DMS114 treated with DMSO at 0.1 percent for 48 hours (cell line): Measurements from ENCODE around the gene GEMIN2.
"Not testable (repeated sequence)": the region's sequence is repeated elsewhere in the genome, so short reads cannot be mapped to it uniquely, and the experiment has no call there.

Source experiments
- DNase-seq: peaks from one replicate; lab custom pipeline; 2025; ENCODE audit not compliant: unreplicated experiment; lab: John Stamatoyannopoulos, UW

Gene GEMIN2, protein sequence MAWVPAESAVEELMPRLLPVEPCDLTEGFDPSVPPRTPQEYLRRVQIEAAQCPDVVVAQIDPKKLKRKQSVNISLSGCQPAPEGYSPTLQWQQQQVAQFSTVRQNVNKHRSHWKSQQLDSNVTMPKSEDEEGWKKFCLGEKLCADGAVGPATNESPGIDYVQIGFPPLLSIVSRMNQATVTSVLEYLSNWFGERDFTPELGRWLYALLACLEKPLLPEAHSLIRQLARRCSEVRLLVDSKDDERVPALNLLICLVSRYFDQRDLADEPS

DNA sequence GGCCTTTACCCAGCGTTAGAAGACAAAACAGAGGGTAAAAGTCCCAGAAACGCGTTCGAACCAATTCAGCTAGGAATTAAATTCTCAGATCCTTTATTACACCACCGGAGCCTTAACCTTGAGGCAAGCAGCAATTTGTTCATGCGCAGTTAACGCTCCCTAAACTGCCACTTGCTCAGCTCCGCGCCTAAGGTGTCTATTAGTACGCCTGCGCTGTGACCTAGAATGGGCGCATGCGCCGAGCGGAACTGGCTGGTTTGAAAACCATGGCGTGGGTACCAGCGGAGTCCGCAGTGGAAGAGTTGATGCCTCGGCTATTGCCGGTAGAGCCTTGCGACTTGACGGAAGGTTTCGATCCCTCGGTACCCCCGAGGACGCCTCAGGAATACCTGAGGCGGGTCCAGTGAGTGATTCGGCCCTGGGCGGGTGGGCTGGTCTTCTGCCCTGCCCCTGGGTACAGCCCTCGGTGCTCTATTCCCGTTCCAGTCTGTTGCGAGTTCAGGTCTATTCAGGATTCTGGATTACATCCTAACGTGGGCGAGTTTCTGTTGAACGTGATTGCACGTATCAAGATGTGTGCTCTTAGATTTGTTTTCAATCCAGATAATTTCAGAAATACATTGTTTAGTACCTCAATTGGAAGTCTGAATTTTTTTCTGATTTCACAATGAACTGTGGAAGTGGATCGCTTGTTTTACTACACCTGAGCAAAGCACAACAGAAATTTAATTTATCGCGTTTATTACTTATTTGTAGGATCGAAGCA lies at the start of gene GEMIN2:
TSS of gene GEMIN2 (plus strand) at position 251 of the 766 bp plus-strand sequence. CDS start at position 267, 16 bp downstream.
- DNase-seq: peak; percentile 85

DNA sequence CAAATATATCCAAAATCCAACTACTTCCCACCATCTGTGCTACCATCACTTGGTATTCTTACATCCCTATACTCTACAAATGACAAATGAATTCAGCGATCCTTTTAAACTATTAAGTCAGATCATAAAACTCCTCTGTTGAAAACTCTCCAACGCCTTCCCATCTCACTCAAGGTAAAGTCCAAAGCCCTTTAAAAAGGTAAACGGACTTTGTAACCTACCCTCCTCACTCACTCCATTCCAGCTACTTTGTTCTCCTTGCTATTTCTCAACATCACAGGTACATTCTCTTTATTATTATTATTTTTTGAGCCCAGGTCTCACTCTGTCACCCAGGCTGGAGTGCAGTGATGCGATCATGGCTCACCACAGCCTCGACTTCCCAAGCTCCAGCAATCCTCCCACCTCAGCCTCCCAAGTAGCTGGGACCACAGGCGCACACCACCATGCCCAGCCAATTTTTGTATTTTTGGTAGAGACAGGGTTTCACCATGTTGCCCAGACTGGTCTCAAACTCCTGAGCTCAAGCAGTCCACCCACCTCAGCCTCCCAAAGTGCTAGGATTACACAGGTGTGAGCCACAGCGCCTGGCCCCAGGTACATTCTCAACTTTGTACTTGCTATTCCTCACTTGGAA lies 44.8 kb upstream of the GEMIN2 start:
- DNase-seq: not testable (repeated sequence)

DNA sequence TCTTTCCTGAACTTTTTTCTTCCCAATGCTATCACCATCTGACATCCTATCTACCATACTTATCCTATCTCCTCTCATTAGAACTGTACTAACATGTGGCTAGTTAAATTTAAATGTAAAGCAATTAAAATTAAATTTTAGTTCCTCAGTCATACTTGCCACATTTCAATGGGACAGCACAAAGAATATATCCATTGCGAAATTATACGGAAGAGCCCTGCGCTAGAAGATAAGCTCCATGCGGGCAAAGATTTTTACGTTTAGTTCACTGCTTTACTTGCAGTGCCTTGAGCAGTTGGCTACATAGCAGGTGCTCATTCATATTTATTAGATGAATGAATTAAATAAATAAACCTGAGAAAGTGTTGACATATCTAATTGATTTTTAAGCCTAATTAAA lies 44.2 kb upstream of the GEMIN2 start:
- DNase-seq: no peak

DNA sequence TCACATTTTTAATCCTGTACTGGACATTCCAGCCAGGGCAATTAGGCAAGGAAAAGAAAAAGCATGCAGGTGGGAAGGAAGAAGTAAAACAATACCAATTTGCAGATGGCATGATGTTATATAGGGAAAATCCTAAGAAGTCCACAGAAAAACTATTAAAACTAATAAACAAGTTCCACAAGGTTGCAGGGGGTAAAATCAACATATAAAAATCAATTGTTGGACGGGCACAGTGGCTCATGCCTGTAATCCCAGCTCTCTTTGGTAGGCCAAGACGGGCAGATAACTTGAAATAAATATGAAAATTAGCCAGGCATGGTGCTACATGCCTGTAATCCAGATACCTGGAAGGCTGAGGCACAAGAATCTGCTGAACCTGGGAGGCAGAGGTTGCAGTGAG lies 43.0 kb upstream of the GEMIN2 start:
- no peak for DNase-seq

DNA sequence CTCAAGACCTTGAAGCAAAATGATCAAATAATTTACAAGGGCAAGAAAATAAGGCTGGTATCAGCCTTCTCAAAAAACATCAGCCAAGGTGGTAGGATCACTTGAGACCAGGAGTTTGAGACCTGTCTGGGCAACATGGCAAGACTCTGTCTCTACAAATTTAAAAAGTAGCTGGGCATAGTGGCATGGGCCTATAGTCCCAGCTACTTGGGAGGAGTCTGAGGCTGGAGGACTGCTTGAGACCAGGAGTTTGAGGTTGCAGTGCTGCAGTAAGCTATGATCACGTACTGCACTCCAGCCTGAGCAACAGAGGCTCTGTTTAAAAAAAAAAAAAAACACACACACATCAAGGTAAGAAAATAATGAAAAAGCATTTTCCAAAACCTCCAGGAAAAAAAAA lies 33.2 kb upstream of the GEMIN2 start:
- no peak for DNase-seq

DNA sequence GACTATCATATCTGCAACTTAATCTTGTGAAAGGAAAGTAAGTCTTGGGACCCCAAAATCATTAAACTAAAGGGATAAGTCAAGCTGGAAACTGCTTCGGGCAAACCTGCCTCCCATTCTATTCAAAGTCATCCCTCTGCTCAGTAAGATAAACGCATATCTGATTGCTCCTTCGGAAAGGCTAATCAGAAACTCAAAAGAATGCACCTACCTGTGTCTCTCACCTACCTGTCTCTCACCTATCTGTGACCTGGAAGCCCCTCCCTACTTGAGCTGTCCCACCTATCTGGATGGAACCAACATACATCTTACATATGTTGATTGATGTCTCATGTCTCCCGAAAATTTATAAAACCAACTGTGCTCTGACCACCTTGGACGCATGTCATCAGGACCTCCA lies 31.0 kb upstream of the GEMIN2 start:
- DNase-seq: no peak

DNA sequence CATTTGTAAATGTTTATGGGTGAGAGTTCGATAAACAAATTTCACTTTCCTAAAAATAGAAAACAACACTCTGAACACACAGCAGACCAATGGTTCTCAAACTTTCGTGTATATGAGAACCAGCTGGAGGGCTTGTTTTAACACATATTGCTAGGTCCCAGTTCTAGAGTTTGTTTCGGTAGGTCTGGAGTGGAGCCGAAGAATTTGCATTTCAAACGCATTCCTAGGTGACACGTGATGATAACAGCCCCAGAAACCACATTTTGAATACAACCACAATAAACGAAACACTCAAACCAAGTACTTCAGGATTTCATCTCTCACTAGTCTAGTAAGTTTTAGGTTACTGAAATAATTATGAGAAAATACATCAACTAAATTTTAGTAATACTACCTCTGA lies 28.2 kb upstream of the GEMIN2 start:
- DNase-seq: no peak

DNA sequence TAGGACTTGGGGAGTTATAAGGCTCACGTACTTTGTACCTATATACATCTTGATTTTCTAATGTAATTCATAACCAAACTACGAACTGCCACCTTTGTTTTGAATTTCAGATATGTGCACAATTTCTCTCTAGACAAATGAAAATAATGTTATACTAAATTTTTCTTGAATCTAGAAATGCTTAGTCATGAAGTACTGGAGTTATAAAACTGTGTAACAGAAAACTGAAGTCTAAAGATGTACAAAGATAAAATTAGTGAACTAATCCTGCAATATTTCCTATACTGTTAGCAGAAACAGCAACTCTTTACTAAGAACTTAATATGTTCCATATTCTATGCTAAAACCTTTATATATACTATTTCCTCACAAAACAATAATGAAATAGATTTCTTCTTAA lies 26.6 kb upstream of the GEMIN2 start:
- no peak for DNase-seq

DNA sequence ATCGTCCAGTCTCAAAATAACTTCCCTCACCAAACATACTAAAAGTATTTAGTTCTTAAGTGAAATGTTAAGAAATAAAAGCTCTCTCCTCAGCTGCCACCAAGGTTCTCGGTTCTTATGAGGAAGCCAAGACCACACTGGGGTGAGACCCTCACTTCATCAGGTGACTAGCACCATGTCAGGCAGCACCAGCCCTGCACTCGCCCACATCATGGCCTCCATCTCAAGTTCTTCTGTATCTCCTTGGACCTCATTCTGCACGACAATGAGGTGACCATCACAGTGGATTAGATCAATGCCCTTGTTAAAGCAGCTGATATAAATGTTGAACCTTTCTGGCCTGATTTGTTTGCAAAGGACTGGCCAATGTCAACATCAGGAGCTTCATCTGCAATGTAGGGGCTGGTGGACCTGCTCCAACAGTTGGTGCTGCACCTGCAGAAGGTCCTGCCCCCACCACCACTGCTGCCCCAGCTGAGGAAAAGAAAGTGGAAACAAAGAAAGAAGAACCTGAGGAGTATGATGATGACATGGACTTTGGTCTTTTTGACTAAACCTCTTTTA lies 23.5 kb upstream of the GEMIN2 start:
- no peak for DNase-seq

DNA sequence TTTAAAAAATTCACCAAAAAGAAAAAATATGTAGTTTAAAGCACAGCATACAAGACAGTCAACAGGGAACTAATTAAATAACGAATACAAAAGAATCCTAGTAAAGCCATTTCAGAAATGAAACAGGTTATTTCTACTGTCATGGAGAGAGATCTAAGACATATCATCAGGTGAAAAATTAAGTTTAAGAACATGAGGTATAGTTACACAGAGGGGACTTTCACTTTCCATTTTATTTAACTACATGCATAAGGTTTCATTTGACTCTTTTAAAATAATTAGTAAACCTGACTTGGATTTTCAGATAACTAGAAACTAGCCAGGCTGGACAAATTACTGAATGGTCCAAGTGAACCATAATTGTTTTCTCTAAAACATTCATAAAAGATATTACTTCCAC lies 22.4 kb upstream of the GEMIN2 start:
- DNase-seq: no peak

DNA sequence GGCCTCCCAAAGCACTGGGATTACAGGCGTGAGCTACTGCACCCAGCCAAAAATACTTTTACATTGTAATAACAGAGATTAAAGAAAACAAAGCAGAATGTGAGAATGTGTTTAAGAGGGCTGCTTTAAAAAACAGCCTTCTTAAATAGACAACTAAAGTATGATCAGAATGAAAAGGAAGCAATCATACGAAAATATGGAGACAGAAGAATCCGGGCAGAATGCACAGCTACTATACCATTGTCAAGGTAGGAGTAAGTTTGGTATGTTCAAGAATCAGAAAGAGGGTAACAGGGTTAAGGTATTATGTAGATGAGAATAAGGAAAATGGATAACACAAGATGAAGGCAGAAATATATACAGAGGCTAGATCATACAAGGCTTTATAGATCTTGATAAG lies 19.6 kb upstream of the GEMIN2 start:
- no peak for DNase-seq

DNA sequence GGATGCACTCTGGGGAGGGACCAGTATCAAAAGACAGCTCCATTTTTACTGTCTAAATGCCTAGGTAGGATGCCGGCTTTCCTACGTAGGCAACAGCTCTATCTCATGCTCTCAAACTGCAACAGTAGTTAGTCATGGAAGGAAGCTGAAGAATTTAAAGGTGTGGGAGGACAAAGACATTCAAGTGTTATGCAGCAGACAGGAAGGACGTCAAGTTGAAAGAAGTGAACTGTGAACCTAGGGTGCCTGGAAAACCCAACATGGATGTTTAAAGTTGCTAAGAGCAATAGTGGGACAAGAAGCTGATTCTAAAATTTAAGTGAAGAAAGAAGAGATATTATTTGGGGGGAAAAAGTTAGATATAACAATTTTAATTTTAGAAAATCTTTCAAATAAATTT lies 17.0 kb upstream of the GEMIN2 start:
- no peak for DNase-seq

DNA sequence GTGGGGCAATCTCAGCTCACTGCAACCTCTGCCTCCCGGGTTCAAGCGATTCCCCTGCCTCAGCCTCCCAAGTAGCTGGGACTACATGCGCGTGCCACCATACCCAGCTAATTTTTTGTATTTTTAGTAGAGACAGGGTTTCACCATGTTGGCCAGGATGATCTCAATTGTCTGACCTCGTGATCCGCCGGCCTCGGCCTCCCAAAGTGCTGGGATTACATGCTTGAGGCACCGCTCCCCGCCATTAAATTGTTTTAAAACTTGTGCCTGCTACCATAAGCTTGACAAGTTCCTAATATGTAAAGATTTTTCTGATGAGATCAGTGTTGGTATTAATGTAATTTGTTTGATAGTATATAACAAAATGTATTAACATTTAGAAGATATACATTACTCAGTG lies 14.9 kb upstream of the GEMIN2 start:
- DNase-seq: not testable (repeated sequence)

DNA sequence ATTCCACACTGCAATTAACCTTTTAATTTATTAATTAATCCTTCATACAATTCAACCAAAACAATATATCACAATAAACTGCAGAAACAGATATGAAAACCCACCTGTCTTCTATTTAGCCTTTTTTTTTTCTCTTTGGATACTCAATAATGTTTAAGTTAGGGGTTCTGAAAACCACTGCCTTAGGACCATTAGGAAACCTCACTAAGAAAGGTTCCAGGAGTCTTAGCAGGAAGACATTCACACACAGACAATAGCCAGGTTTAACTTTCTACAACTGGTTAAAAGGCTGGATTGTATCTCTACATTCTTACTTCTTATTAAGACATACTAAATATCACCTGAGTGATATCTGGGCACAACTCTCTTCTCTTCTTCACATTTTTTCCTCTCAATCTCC lies 14.4 kb upstream of the GEMIN2 start:
- no peak for DNase-seq

DNA sequence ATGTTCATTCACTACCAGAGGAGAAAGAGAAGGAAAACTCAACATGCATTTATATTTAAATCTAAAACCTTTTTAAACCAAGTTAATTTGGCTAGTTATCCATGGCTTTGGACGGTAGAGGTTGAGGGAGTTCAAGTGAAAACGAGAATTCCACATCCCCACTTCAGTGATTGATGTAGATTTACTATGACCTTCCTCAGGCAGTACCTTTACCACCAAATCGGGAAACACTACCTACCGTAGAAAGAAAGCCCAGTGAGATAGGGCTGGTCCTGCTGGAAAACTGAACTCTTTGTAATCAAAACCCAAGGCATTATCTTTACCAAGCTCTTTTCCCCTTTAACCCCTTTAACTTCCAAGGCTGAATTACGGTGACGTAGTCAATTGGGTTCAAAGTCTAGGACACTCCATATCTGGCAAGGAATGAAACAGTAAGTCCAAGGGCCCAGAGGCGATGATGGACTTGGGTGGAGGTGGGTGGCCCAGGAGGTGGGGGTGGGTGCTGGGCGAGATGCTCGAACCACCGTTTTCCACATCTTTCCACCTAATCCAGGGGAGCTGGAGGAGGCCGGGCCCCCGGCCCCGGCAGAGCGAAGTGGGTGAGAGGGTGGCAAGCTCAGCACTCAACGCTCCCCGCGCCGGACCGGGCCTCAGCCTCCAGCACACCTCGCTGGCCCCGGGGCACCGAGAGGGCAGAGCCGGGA lies 11.7 kb upstream of the GEMIN2 start:
- no peak for DNase-seq

DNA sequence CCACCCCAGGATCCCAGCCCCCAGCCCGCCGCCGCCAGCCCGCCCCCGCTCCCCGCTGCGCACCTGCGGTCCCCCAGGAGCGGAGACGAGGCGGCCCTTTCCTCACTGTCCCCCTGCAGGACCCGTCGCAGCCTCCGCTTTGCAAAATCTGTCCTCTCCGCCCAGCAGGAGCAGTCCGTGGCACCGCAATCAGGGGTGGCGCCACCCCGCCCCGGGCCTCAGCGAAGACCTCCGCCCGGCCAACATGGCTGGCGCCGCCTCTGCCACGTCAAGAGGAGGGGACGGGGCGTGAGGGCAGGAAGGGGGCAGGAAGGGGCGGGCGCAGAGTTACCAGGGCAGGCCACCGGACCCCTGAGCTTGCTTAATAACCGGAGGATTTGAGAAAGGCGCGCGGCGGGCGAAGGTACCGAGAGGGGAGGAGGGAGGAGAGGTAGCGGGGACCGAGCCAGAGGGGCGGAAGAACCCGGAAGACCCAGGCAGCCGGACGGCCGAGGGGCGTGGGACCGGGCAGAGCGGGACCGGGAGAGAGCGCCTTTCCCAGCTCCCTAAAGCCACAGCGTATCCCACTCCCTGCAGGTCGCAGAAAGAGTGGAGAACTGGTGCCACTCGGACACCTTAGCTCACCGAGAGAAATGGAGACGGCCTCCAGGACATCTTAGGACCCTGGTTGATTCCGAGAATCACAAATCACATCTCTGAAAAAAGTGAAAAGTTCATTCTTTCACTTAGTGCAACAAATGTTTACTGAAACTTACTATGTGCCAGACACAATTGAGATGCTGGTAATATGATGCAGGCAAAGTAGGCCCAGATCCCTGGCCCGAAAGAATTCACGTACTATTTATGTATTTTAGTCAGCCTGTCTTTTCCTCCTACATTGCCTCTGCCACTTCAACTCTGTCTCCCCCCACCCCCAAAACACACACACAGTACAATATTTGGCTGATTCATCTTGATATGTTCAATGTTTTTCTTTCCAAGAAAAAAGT lies 10.9 kb upstream of the GEMIN2 start, which contains the start of gene SEC23A:
TSS of gene SEC23A (minus strand) at position 267 of the 989 bp plus-strand sequence. CDS start 7,117 bp downstream, outside the sequence.
- DNase-seq: peak; percentile 63

DNA sequence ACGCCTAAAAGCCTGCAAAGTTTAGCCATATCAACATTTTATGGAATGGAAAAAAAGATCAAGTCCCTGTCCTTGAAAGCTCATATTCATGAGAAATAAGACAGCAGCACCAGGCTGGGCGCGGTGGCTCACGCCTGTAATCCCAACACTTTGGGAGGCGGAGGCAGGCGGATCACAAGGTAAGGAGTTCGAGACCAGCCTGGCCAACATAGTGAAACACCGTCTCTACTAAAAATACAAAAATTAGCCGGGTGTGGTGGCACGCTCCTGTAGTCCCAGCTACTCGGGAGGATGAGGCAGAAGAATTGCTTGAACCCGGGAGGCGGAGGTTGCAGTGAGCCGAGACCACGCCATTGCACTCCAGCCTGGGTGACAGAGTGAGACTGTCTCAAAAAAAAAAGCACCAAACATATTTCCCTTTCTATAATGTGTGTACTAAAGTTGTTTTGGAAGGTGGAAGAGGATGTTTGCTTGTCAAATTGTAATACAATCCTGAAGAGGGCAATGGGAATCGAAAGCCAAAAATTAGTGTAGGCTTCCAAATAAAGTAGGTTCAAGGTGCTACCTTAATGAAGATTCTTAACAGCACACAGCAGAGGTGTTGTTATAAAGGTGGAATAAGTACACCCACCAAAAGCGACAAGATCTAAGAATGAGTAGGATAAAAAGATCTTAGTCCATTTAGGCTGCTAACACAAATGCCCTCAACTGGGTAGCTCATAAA lies 9.9 kb upstream of the GEMIN2 start:
- DNase-seq: not testable (repeated sequence)

DNA sequence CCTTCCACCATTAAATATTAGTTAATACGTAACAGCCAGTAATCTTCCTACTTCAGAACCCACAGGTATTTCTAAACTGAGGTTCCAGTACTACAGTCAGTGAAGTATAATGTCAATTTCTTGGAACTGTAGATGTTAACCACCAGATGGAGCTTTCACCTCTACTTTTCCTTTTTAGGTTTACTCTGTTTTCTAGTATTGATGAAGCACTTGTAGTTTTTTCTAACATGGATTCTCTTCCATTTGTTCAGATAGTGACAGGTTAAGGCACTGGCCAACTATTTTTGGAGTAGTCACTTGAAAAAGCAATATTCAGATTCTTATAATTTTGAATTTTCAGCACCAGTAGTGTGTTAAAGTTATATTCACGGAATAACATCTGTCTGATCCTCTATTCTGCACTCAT lies 6.5 kb upstream of the GEMIN2 start:
- peak; percentile 24 for DNase-seq

DNA sequence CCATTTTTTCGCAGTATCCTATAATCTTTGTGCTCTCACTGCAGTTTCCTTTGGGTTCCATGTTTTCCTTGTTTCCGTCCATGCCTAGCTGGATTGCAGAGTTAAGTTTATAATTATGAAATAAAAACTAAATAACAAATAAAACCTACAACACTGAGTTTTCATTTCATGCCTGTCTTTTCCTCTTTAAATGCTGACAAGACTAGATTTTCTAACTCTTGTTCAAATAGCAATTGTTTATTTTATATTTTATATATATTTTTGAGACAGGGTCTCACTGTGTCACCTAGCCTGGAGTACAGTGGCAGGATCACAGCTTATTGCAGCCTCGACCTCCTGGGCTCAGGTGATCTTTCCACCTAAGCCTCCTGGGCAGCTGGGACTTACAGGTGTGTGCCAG lies 5.3 kb upstream of the GEMIN2 start:
- no peak for DNase-seq
